HepG2 (cell line): ENCODE results near the gene NOXO1. TPM values are rescaled to one million over a fixed set of nuclear protein-coding genes. Genes with fewer than 3 reads are reported as not detected.
A peak's percentile ranks its signal among the peaks of the same experiment; 100 is the strongest.

Source experiments
- CAMTA2 ChIP-seq: sonication (generic); formaldehyde crosslinking; IDR thresholded peaks from 2 replicates; pipeline ENCODE4 v1.4.0; 2020; ENCODE audit warnings: mild to moderate bottlenecking, missing genetic modification reagents, borderline replicate concordance
- FOSL2 ChIP-seq: sonication (generic); formaldehyde crosslinking; IDR thresholded peaks from 2 replicates; pipeline ENCODE4 v1.4.0; 2020; ENCODE audit warnings: missing genetic modification reagents
- HIC2 ChIP-seq: sonication (generic); formaldehyde crosslinking; IDR thresholded peaks from 2 replicates; pipeline ENCODE4 v1.9.0; 2022; ENCODE audit warnings: low read depth, missing genetic modification reagents
- HMGXB4 ChIP-seq, 2 experiments: sonication (generic) in 1 of 2; formaldehyde crosslinking in 1 of 2; IDR thresholded peaks; 2 replicates each; pipeline versions ENCODE4 v1.4.0 to v1.6.1; 2018 to 2020; ENCODE audit warnings: missing genetic modification reagents in 2 of 2, borderline replicate concordance in 1 of 2, low read depth in 1 of 2, mild to moderate bottlenecking in 1 of 2, missing biosample characterization in 1 of 2
- HNF1A ChIP-seq, 2 experiments: sonication (generic) in 1 of 2; formaldehyde crosslinking in 1 of 2; IDR thresholded peaks; 2 replicates each; pipeline versions ENCODE4 v1.4.0 to v1.6.1; 2016 to 2020; ENCODE audit warnings: borderline replicate concordance in 1 of 2, low read depth in 1 of 2, mild to moderate bottlenecking in 1 of 2, missing genetic modification reagents in 1 of 2
- SALL2 ChIP-seq: sonication (generic); formaldehyde crosslinking; IDR thresholded peaks from 2 replicates; pipeline ENCODE4 v1.8.1; 2023; ENCODE audit warnings: mild to moderate bottlenecking, missing genetic modification reagents, inconsistent platforms
- SMC3 ChIP-seq: IDR thresholded peaks from 2 replicates; pipeline ENCODE4 v1.6.1; 2011; ENCODE audit warnings: low read length, improper control_type of control experiment
- ZNF160 ChIP-seq: sonication (generic); formaldehyde crosslinking; IDR thresholded peaks from 2 replicates; pipeline ENCODE4 v1.8.0; 2022; ENCODE audit warnings: mild to moderate bottlenecking, inconsistent platforms, missing genetic modification reagents
- ZNF280D ChIP-seq: sonication (generic); formaldehyde crosslinking; IDR thresholded peaks from 2 replicates; pipeline ENCODE4 v1.5.1; 2020; ENCODE audit warnings: mild to moderate bottlenecking, missing genetic modification reagents
- ZNF430 ChIP-seq: sonication (generic); formaldehyde crosslinking; IDR thresholded peaks from 2 replicates; pipeline ENCODE4 v1.9.0; 2021; ENCODE audit warnings: mild to moderate bottlenecking, missing genetic modification reagents
- ZNF460 ChIP-seq: sonication (generic); formaldehyde crosslinking; IDR thresholded peaks from 2 replicates; pipeline ENCODE4 v1.5.1; 2020; ENCODE audit warnings: missing genetic modification reagents, mild to moderate bottlenecking, borderline replicate concordance
- ZNF674 ChIP-seq: sonication (generic); formaldehyde crosslinking; IDR thresholded peaks from 2 replicates; pipeline ENCODE4 v1.5.0; 2020; ENCODE audit warnings: low read depth, mild to moderate bottlenecking, missing genetic modification reagents
- ZZZ3 ChIP-seq: sonication (generic); formaldehyde crosslinking; IDR thresholded peaks from 2 replicates; pipeline ENCODE4 v1.4.0; 2020; ENCODE audit warnings: missing genetic modification reagents, mild to moderate bottlenecking, borderline replicate concordance
- polyA plus RNA-seq, 8 experiments: library from polyadenylated mRNA; depleted of rRNA in 3 of 8; stranded (reverse) in 7 of 8; unstranded in 1 of 8; fragments of >200 nt; fragmentation: Illumina TruSeq in 4 of 8; extraction: Trizol in 4 of 8; gene quantifications; 2 replicates each; pipeline versions ENCODE4 v1.2.1 to v1.2.3, GENCODE V29; 2011 to 2016; ENCODE audit warnings: low read depth in 4 of 8, missing spikeins in 1 of 8, mixed read lengths in 1 of 8; ENCODE audit not compliant: insufficient read depth in 1 of 8
- total RNA-seq, 5 experiments: library from RNA; depleted of rRNA; stranded (reverse); fragments of >200 nt; fragmentation: Illumina TruSeq; extraction: Trizol; gene quantifications; 2 replicates each; pipeline ENCODE4 v1.2.3, GENCODE V29; 2016; ENCODE audit warnings: low read depth in 1 of 5
- TF ChIP-seq, protein P1 (sequence below): sonication (generic); formaldehyde crosslinking; IDR thresholded peaks from 2 replicates; pipeline ENCODE4 v1.4.0; 2020; ENCODE audit warnings: mild to moderate bottlenecking, missing genetic modification reagents

NOXO1 gene
- total and polyA plus RNA-seq, 2 of the 13 experiments (the other 11 are each of a cell fraction or from before 2014, with no cell fraction given), result 0.69 to 1.4 TPM

DNA sequence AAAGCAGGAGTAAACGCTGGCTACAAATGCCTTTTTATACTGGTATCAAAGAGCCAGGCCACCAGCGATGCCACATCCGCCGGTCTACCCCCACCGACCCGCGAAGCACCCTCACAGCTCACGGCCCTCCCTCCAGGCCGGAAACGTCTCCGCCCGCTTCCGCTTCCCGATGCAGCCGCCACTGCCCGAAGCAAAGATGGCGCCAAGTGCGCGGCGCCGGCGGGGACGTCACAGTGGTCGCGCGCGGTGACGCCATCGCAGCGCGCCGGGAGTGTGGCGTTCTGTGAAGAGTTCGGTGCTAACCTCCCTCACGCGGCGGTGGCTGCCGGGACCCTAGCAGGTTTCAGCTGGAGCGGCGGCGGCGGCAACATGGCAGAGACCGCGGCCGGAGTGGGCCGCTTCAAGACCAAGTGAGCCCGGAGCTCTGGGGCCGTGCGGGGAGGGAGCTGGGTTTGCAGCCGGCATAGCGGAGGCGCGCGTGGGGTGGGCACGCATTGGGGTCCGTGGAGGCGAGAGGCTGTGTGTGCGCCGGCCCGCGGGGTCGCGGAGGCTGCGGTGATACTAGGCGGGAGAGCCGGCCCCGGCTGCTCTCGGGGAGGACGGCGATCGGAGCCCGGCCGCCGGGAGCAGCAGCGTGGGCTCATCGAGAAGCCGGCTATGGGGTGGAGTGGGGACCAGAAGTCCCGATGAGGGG, 9.3 kb downstream of the NOXO1 start, which contains the start of gene TBL3 (continued):
- TF ChIP-seq HIC2 (peak; percentile 82; the same call in 1 of the 2 replicates), ZNF160 (peak; percentile 71; the same call in 1 of the 2 replicates), SALL2 (CRISPR knock-in tag) (peak; percentile 91), ZNF674 (CRISPR knock-in tag) (no peak), ZNF430 (peak; percentile 86; the same call in 1 of the 2 replicates), FOSL2 (peak; percentile 70), HNF1A (IDR thresholded peaks at IDR 0.05; ENCODE audit: low read depth) (no peak), HNF1A (CRISPR knock-in tag; IDR thresholded peaks at IDR 0.05; ENCODE audit: borderline replicate concordance) (peak; percentile 77; the same call in 1 of the 2 replicates), HMGXB4 (CRISPR knock-in tag; IDR thresholded peaks at IDR 0.05; ENCODE audit: borderline replicate concordance in 1 of 2, low read depth in 1 of 2) (peak; percentile 94 to 95), CAMTA2 (CRISPR knock-in tag) (peak; percentile 82; the same call in 1 of the 2 replicates), SMC3 (no peak), ZZZ3 (CRISPR knock-in tag) (peak; percentile 97; the same call in 1 of the 2 replicates), ZNF460 (CRISPR knock-in tag) (peak; percentile 34; the same call in 1 of the 2 replicates), ZNF280D (CRISPR knock-in tag) (peak; percentile 91; the same call in 1 of the 2 replicates)
- TF ChIP-seq, protein P1, sequence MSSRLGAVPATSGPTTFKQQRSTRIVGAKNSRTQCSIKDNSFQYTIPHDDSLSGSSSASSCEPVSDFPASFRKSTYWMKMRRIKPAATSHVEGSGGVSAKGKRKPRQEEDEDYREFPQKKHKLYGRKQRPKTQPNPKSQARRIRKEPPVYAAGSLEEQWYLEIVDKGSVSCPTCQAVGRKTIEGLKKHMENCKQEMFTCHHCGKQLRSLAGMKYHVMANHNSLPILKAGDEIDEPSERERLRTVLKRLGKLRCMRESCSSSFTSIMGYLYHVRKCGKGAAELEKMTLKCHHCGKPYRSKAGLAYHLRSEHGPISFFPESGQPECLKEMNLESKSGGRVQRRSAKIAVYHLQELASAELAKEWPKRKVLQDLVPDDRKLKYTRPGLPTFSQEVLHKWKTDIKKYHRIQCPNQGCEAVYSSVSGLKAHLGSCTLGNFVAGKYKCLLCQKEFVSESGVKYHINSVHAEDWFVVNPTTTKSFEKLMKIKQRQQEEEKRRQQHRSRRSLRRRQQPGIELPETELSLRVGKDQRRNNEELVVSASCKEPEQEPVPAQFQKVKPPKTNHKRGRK (CRISPR knock-in tag), result no peak
